Activated naive CD4-positive, alpha-beta T cell treated with anti-CD3 and anti-CD28 coated beads for 36 hours (primary cell): Measurements from ENCODE around the gene LPGAT1. TPM values are rescaled to one million over a fixed set of nuclear protein-coding genes. Genes with fewer than 3 reads are reported as not detected.
"Not testable (repeated sequence)": the region's sequence is repeated elsewhere in the genome, so short reads cannot be mapped to it uniquely, and the experiment has no call there.

Experiments
- CTCF ChIA-PET: fragments of 350-600 bp; sonication (Branson Sonifier 250); formaldehyde crosslinking; loops from one replicate; lab custom pipeline; 2021; ENCODE audit warnings: antibody characterized with exemption; lab: Charles Lee
- DNase-seq: peaks from one replicate; pipeline ENCODE4 v3.0.0-alpha.2; 2020
- H3K27ac Mint-ChIP-seq: one replicate; pipeline ENCODE4 v1.8.0; 2021; ENCODE audit warnings: mild to moderate bottlenecking, mixed read lengths
- H3K27me3 Mint-ChIP-seq: one replicate; pipeline ENCODE4 v1.8.0; 2021; ENCODE audit warnings: low read depth, mixed read lengths
- H3K36me3 Mint-ChIP-seq: one replicate; pipeline ENCODE4 v1.8.0; 2021; ENCODE audit warnings: low read depth, mixed read lengths
- H3K4me1 Mint-ChIP-seq: one replicate; pipeline ENCODE4 v1.8.0; 2021; ENCODE audit warnings: low read depth, mixed read lengths
- H3K4me3 Mint-ChIP-seq: one replicate; pipeline ENCODE4 v1.8.0; 2021; ENCODE audit warnings: mild to moderate bottlenecking, moderate library complexity, mixed read lengths
- H3K9me3 Mint-ChIP-seq: one replicate; pipeline ENCODE4 v1.8.0; 2021; ENCODE audit warnings: mixed read lengths
- intact Hi-C: fragments of 100-400 bp; cut with micrococcal nuclease; formaldehyde crosslinking; loops from one replicate; pipeline ENCODE4 v1.15.1; 2023
- total RNA-seq, 2 experiments: library from RNA; stranded (reverse); gene quantifications; one replicate each; pipeline ENCODE4 v1.2.3, GENCODE V29; 2021

The LPGAT1 gene, protein sequence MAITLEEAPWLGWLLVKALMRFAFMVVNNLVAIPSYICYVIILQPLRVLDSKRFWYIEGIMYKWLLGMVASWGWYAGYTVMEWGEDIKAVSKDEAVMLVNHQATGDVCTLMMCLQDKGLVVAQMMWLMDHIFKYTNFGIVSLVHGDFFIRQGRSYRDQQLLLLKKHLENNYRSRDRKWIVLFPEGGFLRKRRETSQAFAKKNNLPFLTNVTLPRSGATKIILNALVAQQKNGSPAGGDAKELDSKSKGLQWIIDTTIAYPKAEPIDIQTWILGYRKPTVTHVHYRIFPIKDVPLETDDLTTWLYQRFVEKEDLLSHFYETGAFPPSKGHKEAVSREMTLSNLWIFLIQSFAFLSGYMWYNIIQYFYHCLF
- total RNA-seq = 10 to 100 TPM; 18.6 to 21.7 TPM

DNA sequence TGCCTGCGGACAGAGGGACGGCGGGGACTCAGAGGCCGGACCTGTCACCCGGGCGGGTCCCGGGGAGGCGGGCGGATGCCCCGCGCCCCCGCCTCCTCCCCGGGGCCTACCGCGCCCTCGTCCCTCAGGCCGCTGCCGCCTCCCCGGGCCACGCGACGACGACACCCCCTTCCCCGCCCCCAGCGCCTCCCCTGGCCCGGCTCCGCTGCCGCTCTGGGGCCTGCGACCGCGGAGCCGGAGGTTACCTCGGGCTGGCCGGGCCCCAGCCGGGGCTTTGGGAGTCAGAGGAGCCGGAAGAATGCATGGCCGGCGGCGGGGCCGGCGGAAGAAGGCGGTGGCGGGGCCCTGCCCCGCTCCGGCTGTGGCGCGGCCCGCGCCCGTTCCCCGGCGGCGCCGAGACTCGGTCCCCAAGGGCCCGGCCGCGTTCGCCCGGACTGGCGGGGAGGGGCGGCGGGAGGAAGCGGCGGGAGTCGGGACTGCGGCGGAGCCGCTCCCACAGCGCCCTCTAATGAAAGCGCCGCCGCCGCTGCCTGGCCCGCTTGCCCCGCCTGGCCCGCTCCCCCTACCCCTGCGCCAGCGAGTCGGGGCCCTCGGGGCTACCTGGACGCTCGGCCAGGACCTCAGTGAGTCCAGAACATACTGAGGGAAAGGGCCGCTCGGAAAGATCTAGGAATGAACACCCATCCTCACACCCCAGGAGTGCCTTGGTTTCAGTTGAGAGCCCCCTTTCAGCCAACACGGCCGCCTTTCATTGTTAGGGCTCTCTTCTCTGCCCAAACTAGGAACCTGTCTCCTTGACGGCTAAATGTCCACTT lies at the start of gene LPGAT1:
TSS of gene LPGAT1 (minus strand) at position 436 of the 815 bp plus-strand sequence. CDS start 1,467 bp downstream, outside the sequence.
- Mint-ChIP-seq H3K9me3 (no peaks in the 10 kb centered on the region), H3K4me1 (peaks cover 47% of the 10 kb centered on the region), H3K27me3 (no peaks in the 10 kb centered on the region), H3K27ac (peak within 1 kb of the TSS; percentile 75), H3K36me3 (no peaks in the 10 kb centered on the region), H3K4me3 (peak within 1 kb of the TSS; percentile 82)
- peak; percentile 75 for DNase-seq
- CTCF ChIA-PET = no interaction called here
- intact Hi-C loops = loop anchor here (1.0 to 10.0 kb wide), 8 partner anchors 132 to 582 kb away; partner anchors contain the start of genes DTL, INTS7, PACC1 and PPP2R5A

DNA sequence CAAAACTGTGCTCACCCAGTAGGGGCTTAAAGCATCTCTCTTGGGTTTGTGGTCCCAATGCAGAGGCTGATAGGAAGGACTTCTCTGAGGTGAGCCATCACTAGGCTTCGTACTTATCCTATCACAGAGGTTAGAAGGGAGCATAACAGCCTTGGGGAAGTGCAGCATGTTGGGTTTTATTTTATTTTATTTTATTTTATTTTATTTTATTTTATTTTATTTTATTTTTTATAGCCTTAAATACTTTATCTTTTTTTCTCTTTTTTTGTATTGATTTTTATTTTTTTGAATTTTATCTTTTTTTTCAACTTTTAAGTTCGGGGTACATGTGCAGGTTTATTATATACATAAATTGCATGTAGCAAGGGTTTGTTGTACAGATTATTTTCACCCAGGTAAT lies 48.9 kb upstream of the LPGAT1 start:
- peaks cover 4% of the 10 kb centered on the region for H3K4me1 Mint-ChIP-seq
- H3K9me3 Mint-ChIP-seq = peaks cover 2% of the 10 kb centered on the region
- H3K4me3 Mint-ChIP-seq = no peak overlapping the region
- no peaks in the 10 kb centered on the region for H3K27me3 Mint-ChIP-seq
- no peaks in the 10 kb centered on the region for H3K36me3 Mint-ChIP-seq
- CTCF ChIA-PET = no interaction called here
- intact Hi-C loops = no loop called here
- DNase-seq = no peak
- H3K27ac Mint-ChIP-seq = no peak overlapping the region

DNA sequence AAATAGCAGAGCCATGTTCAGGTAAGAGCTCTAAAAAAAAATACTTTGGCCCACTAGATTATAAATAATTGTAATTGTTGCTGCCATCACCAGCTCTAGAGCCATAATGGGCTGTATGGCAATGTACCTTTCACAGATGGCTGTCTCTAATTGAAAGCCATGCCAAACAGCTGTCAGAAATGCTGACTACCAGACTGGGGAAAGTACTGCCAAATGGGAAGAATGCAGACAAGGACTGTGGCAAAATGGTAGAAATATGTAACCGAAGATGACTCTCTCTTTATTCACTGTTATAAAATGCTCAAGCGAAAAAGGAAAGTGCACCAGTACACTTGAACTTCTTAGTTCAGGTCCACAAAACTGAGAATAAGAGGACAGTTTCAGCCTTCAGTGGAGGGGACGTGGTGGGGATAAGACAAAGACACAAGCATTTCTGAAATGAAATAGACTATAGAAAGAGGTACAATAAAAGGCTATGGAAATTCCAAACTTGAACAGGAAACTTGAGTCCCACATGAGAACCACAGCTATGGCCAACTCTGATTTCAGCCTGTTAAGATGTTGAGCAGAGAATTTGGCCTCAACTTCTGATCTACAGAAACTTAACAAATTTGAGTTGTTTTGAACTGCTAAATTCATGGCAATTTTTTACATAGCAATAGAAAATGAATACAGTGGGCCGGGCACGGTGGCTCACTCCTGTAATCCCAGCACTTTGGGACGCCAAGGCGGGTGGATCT lies 46.5 kb upstream of the LPGAT1 start:
- no peaks in the 10 kb centered on the region for H3K4me1 Mint-ChIP-seq
- no peak for DNase-seq
- peaks cover 2% of the 10 kb centered on the region for H3K9me3 Mint-ChIP-seq
- H3K27me3 Mint-ChIP-seq = no peaks in the 10 kb centered on the region
- CTCF ChIA-PET = interaction anchor here (0.7 kb wide), 2 partner anchors 28 to 88 kb away, joined by 4 to 7 read pairs; no protein-coding TSS in a partner anchor
- intact Hi-C loops = no loop called here
- no peak overlapping the region for H3K27ac Mint-ChIP-seq
- H3K36me3 Mint-ChIP-seq = no peaks in the 10 kb centered on the region
- no peak overlapping the region for H3K4me3 Mint-ChIP-seq

DNA sequence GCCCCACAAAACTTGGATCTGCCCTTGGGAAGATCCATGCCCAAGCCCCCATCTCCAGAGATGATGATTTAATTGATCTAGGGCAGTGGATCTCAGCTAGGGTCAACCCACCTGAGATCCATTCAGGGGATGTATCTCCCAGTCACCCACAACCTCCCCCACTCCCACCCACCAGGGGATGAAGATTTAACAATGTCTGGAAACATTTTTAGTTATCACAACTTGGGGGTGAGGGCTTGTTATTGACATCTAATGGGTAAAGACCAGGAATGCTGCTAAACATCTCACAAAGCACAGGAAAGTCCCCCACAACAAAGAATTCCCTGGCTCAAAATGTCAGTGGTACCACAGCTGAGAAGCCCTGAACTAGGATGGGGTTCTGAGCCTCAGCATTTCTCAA lies 45.0 kb upstream of the LPGAT1 start:
- no peak overlapping the region for H3K27ac Mint-ChIP-seq
- CTCF ChIA-PET = interaction anchor here (0.6 kb wide), 1 partner anchor 454 kb away, joined by 3 read pairs; no protein-coding TSS in a partner anchor
- no peaks in the 10 kb centered on the region for H3K36me3 Mint-ChIP-seq

DNA sequence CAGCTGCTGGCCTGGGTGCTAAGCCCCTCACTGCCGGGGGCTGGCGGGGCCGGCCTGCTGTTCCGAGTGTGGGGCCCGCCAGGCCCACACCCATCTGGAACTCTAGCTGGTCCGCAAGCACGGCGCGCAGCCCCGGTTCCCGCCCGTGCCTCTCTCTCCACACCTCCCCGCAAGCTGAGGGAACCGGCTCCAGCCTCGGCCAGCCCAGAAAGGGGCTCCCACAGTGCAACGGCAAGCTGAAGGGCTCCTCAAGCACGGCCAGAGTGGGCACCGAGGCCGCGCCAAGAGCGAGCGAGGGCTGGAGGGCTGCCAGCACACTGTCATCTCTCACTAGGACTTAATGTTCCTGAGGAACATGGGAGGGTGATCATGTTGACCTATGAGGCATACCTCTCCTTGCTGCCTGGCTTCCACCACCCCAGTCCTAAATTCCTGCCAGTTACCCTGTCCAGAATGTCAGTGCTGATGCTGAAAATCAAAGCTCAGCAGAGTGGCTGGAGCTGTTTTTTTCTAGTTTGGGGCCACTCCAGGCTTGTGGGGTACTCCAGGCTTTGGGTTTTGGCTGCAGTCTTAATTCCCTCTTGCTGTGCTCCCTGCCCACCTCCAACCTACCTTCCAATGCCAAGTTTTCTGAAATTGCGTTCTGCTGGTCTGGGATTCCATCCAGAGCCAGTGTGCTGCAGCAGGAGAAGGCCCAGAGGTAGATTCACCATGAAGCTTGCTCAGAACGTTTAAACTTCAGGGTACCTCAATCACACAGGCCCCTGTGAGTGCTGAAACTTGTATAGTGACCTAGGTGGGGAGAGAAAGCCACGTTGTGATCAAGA lies 44.2 kb upstream of the LPGAT1 start:
- no peak for DNase-seq
- CTCF ChIA-PET = no interaction called here
- no peaks in the 10 kb centered on the region for H3K27me3 Mint-ChIP-seq
- no peaks in the 10 kb centered on the region for H3K4me1 Mint-ChIP-seq
- H3K9me3 Mint-ChIP-seq = no peaks in the 10 kb centered on the region
- H3K4me3 Mint-ChIP-seq = no peak overlapping the region
- H3K27ac Mint-ChIP-seq = no peak overlapping the region
- no peaks in the 10 kb centered on the region for H3K36me3 Mint-ChIP-seq
- intact Hi-C loops = no loop called here

More for the DNA sequence above, 45.0 kb upstream of the LPGAT1 start:
- no peak for DNase-seq
- no peaks in the 10 kb centered on the region for H3K9me3 Mint-ChIP-seq
- H3K27me3 Mint-ChIP-seq = no peaks in the 10 kb centered on the region
- H3K4me3 Mint-ChIP-seq = no peak overlapping the region
- no peaks in the 10 kb centered on the region for H3K4me1 Mint-ChIP-seq
- intact Hi-C loops = no loop called here

DNA sequence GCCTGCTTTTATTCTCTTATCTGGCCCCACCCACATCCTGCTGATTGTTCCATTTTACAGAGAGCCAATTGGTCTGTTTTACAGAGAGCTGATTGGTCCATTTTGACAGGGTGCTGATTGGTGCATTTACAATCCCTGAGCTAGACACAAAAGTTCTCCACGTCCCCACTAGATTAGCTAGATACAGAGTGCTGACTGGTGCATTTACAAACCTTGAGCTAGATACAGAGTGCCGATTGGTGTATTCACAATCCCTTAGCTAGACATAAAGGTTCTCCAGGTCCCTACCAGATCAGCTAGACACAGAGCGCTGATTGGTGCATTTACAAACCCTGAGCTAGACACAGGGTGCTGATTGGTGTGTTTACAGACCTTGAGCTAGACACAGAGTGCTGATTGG lies 43.2 kb upstream of the LPGAT1 start:
- DNase-seq, intact Hi-C loops, H3K9me3 Mint-ChIP-seq, H3K27ac Mint-ChIP-seq, CTCF ChIA-PET, H3K4me1 Mint-ChIP-seq, H3K36me3 Mint-ChIP-seq, H3K27me3 Mint-ChIP-seq, H3K4me3 Mint-ChIP-seq: not testable (repeated sequence)

DNA sequence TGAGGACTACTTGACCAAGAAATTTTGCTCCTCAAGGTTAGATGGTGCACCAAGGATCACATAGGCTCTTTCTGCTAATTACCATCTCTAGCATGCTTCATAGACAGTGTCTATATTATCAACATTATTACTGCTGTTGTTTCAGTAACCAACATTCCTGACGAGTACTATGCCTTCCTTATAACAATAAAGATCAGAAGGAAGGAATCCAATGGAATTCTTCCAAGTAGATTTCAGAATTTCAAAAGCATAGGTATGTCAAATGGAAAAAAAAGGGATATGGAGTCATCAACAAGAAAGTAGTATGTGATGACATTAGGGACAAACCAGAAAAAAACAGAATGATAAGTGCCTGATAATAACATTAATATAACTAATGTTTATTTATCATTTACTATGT lies 39.6 kb upstream of the LPGAT1 start:
- peaks cover 14% of the 10 kb centered on the region for H3K9me3 Mint-ChIP-seq
- H3K36me3 Mint-ChIP-seq = no peaks in the 10 kb centered on the region
- H3K4me3 Mint-ChIP-seq = no peak overlapping the region
- intact Hi-C loops = no loop called here
- no peak for DNase-seq
- H3K4me1 Mint-ChIP-seq = no peaks in the 10 kb centered on the region
- no peak overlapping the region for H3K27ac Mint-ChIP-seq
- no peaks in the 10 kb centered on the region for H3K27me3 Mint-ChIP-seq
- CTCF ChIA-PET = no interaction called here

DNA sequence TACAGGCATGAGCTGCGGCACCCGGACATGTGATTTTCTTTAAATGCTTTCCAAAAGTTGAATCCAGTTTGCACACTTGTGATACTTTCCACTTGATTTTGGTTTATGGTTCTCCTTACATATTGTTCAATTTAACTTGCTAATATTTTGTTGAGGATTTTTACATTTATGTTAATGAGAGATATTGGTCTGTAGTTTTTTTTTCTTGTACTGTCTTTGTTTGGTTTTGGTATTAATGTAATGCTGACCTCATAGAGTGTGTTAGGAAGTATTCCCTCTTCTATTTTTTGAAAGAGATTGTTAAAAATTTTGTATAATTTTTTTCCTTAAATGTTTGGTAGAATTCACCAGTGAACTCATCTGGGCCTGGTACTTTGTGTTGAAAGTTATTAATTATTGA lies 34.6 kb upstream of the LPGAT1 start:
- Mint-ChIP-seq H3K9me3 (peaks cover 14% of the 10 kb centered on the region), H3K27ac (no peak overlapping the region), H3K4me3 (no peak overlapping the region), H3K36me3 (no peaks in the 10 kb centered on the region), H3K4me1 (peaks cover 3% of the 10 kb centered on the region), H3K27me3 (no peaks in the 10 kb centered on the region)
- no peak for DNase-seq
- intact Hi-C loops = no loop called here
- CTCF ChIA-PET = no interaction called here

DNA sequence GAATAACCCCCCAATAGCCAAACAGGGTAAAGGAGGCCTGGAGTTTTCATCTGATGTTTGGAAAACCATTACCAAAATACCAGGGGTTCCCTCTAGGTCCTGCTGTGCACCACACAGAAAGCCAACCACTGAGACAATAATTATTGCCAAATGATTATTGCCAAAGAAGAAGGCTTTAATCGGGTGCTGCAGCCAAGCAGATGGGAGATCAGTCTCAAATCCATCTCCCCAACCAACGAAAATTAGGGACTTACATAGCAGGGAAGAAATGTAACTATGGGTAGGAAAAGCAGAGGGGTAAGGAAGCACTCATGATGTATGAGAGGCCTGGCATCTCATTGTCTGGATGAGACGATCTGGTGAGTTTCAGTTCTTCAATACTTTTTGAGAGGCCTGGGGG lies 28.8 kb upstream of the LPGAT1 start:
- Mint-ChIP-seq H3K36me3 (no peaks in the 10 kb centered on the region), H3K4me1 (peaks cover 3% of the 10 kb centered on the region), H3K4me3 (no peak overlapping the region), H3K27me3 (peaks cover 2% of the 10 kb centered on the region), H3K27ac (no peak overlapping the region), H3K9me3 (peaks cover 11% of the 10 kb centered on the region)
- intact Hi-C loops = no loop called here
- DNase-seq = no peak
- CTCF ChIA-PET = no interaction called here

DNA sequence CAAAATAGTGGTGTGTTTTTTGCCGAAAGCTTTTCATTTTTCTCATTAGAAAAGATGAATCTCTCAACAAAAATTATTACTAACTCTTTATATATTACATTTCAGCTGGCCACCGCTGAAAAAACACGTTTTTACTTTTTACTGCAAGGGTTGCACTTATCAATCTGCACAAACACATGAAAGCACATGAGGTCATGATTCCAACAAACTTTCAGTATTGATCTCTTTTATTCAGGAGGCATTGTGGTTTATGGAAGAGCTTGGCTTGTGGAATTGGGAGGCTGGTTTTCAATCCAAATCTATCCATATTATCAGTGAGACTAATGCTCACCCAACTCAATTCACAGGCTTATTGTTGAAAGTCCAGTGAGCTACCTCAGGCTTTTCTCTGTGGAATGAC lies 20.6 kb upstream of the LPGAT1 start:
- H3K36me3 Mint-ChIP-seq = no peaks in the 10 kb centered on the region
- intact Hi-C loops = no loop called here
- CTCF ChIA-PET = interaction anchor here (1.7 kb wide), 1 partner anchor 153 kb away, joined by 6 read pairs; no protein-coding TSS in a partner anchor
- no peak overlapping the region for H3K27ac Mint-ChIP-seq
- peaks cover 2% of the 10 kb centered on the region for H3K27me3 Mint-ChIP-seq
- no peaks in the 10 kb centered on the region for H3K4me1 Mint-ChIP-seq
- DNase-seq = no peak
- no peak overlapping the region for H3K4me3 Mint-ChIP-seq
- peaks cover 5% of the 10 kb centered on the region for H3K9me3 Mint-ChIP-seq

DNA sequence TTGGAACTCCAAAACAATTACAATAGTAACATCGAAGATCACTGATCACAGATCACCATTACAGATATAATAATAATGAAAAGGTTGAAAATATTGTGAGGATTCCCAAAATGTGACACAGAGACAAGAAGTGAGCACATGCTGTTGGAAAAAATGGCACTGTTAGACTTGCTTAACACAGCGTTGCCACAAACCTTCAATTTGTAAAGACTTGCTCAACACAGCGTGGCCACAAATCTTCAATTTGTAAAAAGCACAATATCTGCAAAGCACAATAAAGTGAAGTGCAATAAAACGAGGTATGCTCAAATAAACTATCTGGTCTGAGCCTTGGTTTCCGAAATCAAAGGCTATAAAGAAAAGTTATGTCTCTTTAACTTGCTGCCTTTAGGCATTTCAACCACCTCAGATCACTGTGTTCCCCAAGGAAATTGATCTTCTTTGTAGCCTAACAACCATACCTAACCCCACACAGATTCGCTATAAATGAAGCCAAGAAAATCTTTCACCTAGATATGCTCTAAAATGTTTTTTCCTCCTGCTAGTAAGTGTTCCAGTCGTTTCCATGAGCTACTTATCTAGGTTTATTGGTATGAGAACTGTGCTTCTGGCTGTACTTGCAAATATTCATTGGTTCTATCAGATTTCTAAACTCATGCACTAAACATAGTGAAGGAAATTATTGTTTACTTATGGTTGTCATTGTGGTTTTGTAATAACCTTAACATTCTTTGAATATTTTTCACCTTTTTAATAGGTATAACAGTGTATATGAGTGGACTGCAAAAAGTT lies 13.1 kb upstream of the LPGAT1 start:
- no peaks in the 10 kb centered on the region for H3K36me3 Mint-ChIP-seq
- no peaks in the 10 kb centered on the region for H3K27me3 Mint-ChIP-seq
- DNase-seq = no peak
- peaks cover 26% of the 10 kb centered on the region for H3K4me1 Mint-ChIP-seq
- peaks cover 2% of the 10 kb centered on the region for H3K9me3 Mint-ChIP-seq
- intact Hi-C loops = no loop called here
- H3K27ac Mint-ChIP-seq = no peak overlapping the region
- no peak overlapping the region for H3K4me3 Mint-ChIP-seq
- CTCF ChIA-PET = no interaction called here
